ENCODE results near the gene TRAPPC10.

- TF ChIP-seq, protein P1, sequence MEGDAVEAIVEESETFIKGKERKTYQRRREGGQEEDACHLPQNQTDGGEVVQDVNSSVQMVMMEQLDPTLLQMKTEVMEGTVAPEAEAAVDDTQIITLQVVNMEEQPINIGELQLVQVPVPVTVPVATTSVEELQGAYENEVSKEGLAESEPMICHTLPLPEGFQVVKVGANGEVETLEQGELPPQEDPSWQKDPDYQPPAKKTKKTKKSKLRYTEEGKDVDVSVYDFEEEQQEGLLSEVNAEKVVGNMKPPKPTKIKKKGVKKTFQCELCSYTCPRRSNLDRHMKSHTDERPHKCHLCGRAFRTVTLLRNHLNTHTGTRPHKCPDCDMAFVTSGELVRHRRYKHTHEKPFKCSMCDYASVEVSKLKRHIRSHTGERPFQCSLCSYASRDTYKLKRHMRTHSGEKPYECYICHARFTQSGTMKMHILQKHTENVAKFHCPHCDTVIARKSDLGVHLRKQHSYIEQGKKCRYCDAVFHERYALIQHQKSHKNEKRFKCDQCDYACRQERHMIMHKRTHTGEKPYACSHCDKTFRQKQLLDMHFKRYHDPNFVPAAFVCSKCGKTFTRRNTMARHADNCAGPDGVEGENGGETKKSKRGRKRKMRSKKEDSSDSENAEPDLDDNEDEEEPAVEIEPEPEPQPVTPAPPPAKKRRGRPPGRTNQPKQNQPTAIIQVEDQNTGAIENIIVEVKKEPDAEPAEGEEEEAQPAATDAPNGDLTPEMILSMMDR (IDR thresholded peaks at IDR 0.05) = no peak
- TF ChIP-seq POLR2A (IDR thresholded peaks at IDR 0.05) = no peak
These were observed 78.2 kb downstream of the TRAPPC10 start for GRCh38 chr21:44090325-44090724.

All from lower leg skin (tissue), 3 donors.